GM19328 (cell line): Measurements from ENCODE around the gene RSL1D1.
"Not testable (repeated sequence)": the region's sequence is repeated elsewhere in the genome, so short reads cannot be mapped to it uniquely, and the experiment has no call there.

Experiments used
- ATAC-seq: cut with Tn5 transposase; IDR thresholded peaks from one replicate; pipeline ENCODE4 v1.9.1; 2021; ENCODE audit warnings: mild to moderate bottlenecking, moderate library complexity; ENCODE audit not compliant: unreplicated experiment

Gene RSL1D1

GRCh38 chr16:11844499-11844898 lies 6.8 kb downstream of the RSL1D1 start:
- no peak for ATAC-seq

- ATAC-seq = no peak
Observed at GRCh38 chr16:11843861-11844260, 7.5 kb downstream of the RSL1D1 start.

DNA sequence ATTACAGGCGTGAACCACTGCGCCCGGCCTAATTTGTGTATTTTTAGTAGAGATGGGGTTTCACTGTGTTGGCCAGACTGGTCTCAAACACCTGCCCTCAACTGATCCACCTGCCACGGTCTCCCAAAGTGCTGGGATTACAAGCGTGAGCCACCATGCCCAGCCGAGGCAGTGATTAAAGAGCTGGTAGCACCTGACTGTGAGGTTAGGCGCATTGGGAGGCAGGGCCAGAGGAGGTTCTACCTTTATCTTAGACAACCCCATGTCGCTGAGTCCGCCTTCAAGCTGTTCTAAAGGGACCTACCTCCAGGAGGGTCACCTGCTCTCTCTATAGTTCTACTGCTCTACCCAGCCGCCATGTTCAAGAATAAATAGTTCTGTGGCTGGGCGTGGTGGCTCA lies 8.1 kb downstream of the RSL1D1 start:
- ATAC-seq = no peak

DNA sequence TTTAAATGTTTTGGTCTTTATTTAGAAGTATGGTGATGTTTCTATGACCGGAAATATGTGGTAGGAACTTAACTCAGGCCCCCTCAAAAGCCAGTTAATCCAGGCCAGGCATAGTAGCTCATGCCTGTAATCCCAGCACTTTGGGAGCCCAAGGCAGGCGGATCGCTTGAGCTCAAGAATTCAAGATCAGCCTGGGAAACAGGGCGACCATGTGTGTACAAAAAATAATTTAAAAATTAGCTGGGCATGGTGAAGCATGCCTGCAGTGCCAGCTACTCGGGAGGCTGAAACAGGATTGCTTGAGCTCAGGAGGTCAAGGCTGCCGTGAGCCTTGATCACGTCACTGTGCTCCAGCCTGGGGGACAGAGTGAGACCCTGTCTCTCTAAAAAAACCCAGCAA lies 10.3 kb downstream of the RSL1D1 start:
- ATAC-seq = no peak

DNA sequence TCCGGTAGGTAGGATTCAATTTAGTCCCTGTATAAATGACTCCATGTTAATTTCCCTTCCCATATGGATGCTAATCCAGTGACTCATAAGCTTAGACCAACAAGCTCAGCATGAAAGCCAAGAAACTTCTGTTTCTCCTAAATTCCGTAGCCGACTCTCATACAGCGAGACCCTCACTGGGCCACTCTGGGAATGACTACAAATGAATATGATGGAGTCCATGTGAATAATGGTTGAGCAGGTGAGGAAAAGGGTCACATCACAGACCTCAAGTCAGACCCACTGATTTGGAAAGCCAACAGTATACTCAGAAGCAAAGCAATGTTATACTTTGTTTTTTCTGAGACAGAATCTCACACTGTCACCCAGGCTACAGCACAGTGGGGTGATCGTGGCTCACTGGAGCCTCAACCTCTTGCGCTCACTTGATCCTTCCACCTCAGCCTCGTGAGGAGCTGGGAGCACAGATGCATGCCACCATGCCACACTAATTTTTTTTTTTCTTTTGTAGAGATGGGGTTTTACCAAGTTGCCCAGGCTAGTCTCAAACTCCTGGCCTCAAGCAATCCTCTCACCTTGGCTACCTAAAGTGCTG lies 14.6 kb downstream of the RSL1D1 start:
- no peak for ATAC-seq

DNA sequence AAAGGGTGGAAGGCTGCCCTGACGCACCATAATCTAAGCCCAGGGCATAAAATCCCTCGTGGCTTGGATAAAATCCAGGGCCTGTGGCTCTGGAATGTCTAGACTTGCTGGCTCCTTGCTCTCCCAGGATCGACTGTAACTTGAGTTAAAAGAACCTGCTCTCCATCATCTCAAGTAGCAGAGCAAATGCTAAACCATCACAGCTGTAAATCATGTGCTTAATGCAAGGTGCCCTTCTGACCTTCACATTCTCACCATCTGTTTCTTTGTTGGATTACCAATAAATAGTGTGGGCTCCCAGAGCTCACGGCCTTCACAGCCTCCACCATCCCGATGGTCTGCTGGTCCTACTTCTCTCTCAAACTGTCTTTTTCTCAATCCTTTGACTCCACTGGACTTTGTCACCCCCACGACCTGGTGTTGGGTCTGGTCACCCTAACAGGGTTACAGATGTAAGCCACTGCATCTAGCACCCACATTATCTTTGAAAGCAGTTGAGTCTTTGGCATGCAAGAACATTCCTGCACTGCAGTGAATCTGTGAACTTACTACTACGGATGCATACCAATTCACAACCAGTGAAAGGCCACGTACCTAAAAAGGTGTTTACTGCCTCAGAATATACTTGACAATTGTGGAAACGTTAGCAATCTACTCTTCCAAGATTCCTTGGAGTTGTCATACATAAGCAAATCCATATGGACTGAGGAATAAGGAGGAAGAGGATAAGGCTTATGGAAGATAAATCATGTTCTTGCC lies 15.3 kb downstream of the RSL1D1 start:
- no peak for ATAC-seq

GRCh38 chr16:11835309-11835708 lies 16.0 kb downstream of the RSL1D1 start:
- ATAC-seq = no peak

DNA sequence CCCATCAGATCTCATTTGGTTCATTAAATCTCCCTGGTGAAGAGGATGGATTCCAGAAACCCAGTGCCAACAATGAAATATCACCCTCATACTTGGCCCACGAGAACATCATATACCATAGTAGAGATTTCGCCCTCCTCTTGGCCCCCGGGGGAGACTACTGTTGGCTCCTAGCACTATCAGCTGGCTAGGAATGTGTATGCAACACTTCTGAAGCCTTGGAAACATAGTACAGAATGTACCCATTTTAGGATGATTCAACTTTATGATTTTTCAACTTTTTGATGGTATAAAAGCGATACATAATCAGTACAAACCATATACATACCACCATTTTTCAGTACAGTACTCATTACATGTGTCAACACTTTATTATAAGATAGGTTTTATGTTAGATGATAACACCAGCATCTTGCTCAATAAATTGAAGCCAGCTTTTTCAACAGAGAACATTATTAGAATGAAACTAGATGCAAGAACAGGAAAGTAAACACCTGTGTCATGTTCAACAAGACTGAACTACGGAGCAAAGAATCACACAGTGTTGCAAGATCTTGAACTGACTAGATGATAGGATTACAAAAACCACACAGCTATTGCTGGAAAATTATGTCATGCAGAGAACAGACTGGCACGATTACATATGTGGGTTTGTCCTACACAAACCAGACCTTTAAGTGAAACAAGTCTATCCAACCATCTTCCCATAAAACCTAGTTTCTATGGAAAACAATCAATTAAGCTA lies 17.2 kb downstream of the RSL1D1 start:
- no peak for ATAC-seq

DNA sequence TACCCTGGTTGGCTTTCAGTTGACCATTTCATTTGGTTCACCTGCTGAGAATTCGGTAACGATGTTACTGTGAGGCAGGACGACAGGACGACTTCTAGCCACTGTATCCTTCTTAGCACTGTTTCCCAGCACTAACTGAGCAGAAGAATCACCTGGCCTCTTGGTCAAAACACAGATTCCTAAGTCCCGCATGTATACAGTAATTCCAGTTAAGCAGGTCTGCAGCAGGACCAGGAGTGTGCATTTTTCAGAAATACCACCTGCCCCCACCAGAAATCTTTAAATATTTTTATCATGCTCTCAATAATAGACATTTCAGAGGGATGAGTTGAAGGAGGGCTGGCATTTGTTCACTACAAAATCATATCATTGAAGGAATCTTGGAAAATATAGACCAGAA lies 22.6 kb downstream of the RSL1D1 start:
- ATAC-seq = no peak

GRCh38 chr16:11825520-11826165 lies 25.7 kb downstream of the RSL1D1 start:
- ATAC-seq = not testable (repeated sequence)

GRCh38 chr16:11824362-11824761 lies 27.0 kb downstream of the RSL1D1 start:
- ATAC-seq = no peak

DNA sequence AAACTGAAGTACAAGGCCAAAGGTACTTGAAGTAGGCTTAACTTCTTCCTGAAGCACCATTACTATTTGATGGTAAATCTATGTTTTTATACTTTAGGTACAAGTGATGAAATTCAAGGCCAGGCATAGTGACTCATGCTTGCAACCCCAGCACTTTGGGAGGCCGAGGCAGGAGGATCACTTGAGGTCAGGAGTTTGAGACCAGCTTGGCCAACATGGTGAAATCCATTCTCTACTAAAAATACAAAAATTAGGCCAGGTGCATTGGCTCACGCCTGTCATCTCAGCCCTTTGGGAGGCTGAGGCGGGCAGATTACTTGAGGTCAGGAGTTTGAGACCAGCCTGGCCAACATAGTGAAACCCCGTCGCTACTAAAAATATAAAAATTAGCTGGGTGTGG lies 27.7 kb downstream of the RSL1D1 start:
- ATAC-seq = not testable (repeated sequence)

- ATAC-seq = no peak
Observed at GRCh38 chr16:11819798-11820197, 31.5 kb downstream of the RSL1D1 start.

DNA sequence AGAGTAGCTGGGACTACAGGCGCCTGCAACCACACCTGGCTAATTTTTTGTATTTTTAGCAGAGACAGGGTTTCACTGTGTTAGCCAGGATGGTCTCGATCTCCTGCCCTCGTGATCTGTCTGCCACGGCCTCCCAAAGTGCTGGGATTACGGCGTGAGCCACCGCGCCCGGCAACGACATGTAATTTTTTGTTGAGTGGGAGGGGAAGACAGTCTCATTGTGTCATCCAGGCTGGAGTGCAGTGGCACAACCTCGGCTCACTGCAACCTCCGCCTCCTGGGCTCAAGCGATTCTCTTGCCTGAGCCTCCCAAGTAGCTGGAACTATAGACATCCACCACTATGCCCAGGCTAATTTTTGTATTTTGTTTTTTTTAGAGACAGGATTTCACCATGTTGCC lies 32.4 kb downstream of the RSL1D1 start:
- not testable (repeated sequence) for ATAC-seq

DNA sequence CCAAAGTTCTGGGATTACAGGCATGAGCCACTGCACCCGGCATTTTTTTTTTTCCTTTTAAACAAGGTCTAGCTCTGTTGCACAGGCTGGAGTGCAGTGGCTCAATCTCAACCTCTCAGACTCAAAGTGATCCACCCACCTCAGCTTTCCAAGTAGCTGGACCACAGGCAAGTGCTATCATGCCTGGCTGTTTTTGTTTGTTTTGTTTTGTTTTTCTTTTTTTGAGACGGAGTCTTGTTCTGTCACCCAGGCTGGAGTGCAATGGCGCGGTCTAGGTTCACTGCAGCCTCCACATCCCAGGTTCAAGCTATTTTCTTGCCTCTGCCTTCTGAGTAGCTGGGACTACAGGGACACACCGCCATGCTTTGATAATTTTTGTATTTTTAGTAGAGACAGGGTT lies 35.2 kb downstream of the RSL1D1 start:
- ATAC-seq = no peak

- ATAC-seq = not testable (repeated sequence)
Observed at GRCh38 chr16:11814800-11815199, 36.5 kb downstream of the RSL1D1 start.

GRCh38 chr16:11806721-11807120 lies 44.6 kb downstream of the RSL1D1 start:
- no peak for ATAC-seq

DNA sequence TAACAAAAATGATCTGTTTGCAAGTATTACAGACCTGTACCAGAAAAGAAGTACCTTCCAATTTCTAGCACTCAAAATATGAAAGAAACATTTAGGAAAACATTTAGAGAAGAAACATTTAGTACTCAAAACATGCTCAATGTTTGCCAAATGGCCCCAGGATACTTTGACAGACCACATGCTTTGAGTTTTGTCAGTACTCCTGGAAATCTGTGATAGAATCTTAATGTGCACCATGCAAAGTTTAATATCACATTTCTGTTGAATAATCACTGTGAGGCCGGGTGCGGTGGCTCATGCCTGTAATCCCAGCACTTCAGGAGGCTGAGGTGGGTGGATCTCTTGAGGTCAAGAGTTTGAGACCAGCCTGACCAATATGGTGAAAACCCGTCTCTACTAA lies 45.8 kb downstream of the RSL1D1 start:
- no peak for ATAC-seq

DNA sequence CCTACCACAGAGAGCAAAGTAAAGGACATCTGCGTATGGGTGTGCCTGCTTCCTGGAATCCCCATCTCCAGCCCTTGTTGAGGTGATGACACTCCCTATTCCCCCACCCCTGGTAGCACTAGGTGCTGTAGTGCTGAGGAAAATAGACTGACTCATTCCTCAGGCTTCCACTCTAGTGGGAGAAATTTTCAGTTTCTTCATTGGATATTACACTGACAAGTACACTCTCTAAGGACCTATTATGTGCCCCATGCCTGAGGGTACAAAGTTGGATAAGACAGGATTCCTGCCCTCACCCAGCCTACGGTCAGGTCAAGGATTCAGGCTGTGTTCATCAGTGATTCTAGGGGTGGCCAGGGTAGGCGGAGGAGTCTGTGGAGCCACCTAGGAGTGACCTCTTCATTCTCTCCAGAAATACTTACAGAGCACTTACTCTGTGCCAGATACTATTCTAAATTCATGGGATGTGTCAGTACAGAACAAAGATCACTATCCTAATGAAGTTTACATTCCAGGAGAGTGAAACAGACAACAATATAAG lies 49.8 kb downstream of the RSL1D1 start:
- ATAC-seq = no peak

- no peak for ATAC-seq
Observed at GRCh38 chr16:11800382-11800718, 51.0 kb downstream of the RSL1D1 start.
